Measurements from ENCODE around the gene COX14. TPM values are rescaled to one million over a fixed set of nuclear protein-coding genes. Genes with fewer than 3 reads are reported as not detected.

COX14 gene
- total RNA-seq, 2 experiments from 2014 or later = 59.2 to 65.5 TPM

DNA sequence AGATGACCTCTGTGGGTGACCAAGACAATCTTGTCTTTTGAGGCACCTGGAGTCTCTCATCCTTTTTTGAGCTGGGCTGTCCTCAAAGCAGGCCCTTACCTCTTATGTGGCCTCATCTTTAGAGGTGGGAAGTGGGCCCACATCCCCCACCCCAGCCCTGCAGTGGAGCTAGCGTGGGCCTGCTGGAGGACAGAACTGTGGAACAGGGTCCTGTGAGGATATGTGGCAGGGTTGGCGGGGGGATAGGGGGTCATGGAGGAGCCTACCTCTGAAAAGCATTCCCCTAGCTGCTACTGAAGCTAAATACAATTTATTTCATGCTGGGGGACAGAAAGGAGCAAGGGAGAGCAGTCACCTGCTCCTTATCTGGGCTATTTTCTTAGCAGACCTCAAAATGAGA is 8.7 kb upstream of the COX14 start:
- ChIA-PET POLR2A (no interaction called here), CTCF (interaction anchor here (1.5 to 1.9 kb wide), 2 partner anchors 8 to 29 kb away, joined by 4 to 8 read pairs; partner anchors contain the start of gene COX14)

DNA sequence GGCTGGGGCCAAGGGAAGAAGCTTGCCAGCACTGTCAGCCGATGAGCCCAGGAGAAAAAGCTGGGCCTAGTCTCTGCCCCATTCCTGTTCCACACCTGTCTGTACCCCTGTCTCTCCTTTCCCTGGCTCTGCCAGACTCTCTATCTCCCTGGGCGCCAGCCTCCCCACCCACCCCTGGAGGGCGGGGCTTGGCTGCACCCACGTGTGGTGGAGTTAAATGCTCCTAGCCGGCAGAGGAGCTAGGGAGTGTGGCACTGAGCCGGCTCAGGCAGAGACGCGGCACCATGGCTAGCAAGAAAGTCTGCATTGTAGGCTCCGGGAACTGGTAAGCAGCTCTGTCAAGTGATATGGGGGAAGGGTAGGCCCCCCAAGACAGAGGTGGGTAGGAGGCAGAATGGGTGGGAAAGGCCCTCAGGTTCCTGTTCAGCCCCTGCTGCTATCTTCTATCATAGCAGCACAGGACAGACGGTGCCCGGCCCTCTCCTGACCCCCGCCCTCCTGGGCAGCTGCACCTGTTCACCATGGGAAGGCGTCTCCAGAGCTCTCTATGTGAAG is 8.2 kb upstream of the COX14 start, which contains the start of gene GPD1:
TSS of gene GPD1 (plus strand) at position 242 of the 555 bp plus-strand sequence. CDS start at position 285, 43 bp downstream.
- ChIA-PET POLR2A (no interaction called here), CTCF (interaction anchor here (1.5 to 1.9 kb wide), 2 partner anchors 8 to 29 kb away, joined by 4 to 8 read pairs; partner anchors contain the start of gene COX14)

DNA sequence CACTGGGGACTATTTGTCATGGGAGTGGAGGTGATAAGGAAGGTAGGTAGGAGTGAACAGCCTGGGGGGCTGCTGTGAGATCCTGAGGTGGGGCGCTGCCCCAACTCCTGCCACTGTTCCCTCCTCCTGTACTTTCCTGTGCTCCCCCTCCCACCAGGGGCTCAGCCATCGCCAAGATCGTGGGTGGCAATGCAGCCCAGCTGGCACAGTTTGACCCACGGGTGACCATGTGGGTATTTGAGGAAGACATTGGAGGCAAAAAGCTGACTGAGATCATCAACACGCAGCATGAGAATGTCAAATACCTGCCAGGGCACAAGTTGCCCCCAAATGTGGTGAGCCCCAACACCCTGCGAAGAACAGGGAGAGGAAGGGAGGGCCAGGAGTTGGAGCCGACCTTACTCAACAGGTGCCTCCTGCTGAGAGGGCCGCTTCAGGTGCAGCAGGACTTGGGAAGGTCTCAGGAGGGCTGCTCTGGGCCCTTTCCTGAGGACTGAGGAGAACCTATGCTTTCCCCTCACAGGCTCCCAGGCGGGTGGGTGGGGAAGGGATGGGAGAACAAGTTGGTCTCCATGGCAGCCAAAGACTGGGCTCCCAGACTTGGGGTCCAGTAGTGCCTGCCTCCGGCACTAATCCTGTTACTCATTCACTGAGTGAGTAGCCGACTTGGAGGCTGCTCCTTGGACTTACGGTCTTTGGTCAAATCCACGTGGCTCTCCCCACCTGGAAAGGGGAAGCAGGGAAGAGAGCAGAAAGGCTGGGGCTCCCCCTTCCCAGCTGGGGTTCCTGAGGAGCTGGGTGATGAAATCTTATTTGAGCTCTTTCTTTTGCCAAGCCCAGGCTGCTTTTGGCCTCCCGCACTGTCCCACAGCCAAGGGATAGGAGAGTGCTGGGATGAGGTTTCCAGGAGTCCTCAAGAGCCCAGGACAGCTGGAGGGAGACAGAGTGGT is 7.3 kb upstream of the COX14 start:
- ChIA-PET CTCF (interaction anchor here (1.5 kb wide), 1 partner anchor 30 kb away, joined by 4 read pairs; no protein-coding TSS in a partner anchor), POLR2A (interaction anchor here (0.6 kb wide), 1 partner anchor 66 kb away, joined by 5 read pairs; no protein-coding TSS in a partner anchor)

DNA sequence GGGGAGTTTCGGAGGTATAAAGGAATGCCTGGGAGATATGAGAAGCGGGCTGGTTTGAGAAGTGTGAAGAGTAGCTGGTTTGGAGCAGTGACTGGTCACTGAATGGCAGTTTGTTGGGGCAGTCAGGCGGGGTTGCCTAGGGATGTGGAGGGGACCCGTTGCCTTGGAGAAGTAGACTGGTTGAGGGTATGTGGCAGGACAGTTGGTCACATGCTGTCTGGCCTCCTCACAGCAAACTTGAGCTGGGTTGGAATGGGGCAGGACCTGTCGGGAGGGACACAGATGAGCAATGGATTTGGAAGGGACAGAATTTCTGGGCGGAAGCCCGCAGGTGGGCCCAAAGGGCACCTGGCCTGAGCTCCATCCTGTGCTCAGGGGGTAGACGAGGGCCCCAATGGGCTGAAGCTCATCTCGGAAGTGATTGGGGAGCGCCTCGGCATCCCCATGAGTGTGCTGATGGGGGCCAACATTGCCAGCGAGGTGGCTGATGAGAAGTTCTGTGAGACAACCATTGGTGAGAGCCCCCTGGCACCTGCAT is 6.1 kb upstream of the COX14 start:
- CTCF ChIA-PET = interaction anchor here (1.2 kb wide), 1 partner anchor 18 kb away, joined by 3 read pairs; no protein-coding TSS in a partner anchor
- POLR2A ChIA-PET = no interaction called here

DNA sequence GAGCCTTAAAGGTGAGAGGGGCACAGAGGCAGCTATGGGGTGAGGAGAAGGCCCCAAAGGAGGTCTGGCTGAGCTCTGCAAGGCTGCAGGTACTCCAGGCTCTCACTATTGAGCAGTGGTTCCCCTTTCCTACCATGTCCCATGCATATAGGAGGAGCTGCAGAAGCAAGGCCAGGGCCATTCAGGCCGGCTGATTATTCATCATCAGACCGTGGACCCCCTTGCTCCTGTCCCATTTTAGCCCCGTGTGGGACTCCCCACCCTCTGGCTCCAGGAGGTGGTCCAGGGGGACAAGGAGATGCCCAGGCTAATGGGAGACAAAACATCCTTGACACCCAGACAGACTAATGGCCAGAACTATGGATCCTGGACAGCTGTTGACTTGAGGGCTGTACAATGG is 5.1 kb upstream of the COX14 start:
- POLR2A ChIA-PET = no interaction called here
- CTCF ChIA-PET = interaction anchor here (0.5 to 1.2 kb wide), 2 partner anchors 19 to 495 kb away, joined by 3 read pairs; no protein-coding TSS in a partner anchor

DNA sequence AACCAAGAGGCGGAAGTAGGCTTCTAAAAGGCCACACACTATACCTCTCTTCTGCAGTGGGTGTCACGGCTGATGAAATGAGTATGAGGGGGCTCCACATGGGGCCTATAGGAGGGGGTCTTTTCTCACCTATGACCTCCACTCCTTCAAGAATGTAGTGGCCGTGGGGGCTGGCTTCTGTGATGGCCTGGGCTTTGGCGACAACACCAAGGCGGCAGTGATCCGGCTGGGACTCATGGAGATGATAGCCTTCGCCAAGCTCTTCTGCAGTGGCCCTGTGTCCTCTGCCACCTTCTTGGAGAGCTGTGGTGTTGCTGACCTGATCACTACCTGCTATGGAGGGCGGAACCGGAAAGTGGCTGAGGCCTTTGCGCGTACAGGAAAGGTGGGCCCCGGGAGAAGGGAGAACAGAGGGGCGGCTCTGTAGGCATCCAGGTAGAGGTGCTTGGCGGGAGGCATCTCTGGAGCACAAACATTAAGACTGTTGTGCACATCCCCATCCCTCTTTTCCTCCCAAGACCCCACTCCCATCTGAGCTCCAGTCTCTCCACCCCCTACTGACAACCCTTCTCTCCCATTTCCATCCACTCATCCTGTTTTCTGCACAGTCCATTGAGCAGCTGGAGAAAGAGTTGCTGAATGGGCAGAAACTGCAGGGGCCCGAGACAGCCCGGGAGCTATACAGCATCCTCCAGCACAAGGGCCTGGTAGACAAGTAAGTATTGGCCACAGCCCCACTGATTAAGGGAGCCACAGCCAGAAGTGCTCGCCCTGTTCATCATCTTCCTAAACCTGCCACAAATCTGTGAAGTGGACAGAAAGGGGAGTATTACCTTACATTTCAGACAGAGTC is 4.4 kb upstream of the COX14 start:
- CTCF ChIA-PET = interaction anchor here (1.3 kb wide), 1 partner anchor 33 kb away, joined by 4 read pairs; no protein-coding TSS in a partner anchor
- POLR2A ChIA-PET = no interaction called here

DNA sequence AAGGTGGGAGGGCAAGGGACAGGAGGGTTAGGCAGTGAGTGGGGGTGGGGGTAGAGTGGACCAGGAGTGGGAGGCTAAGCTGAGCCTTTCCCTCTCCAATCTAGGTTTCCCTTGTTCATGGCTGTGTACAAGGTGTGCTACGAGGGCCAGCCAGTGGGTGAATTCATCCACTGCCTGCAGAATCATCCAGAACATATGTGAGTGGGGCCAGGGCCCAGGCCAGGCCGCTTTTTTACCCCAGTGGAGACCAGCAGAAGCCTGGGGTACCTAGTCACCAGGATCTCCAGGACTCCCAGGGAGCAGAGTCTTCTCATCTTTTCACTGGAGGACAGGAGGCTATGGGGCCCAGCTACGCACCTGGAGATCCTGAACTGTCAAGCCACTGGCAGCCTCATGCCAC is 2.7 kb upstream of the COX14 start:
- ChIA-PET POLR2A (interaction anchor here (0.7 kb wide), 1 partner anchor 1120 kb away, joined by 8 read pairs; no protein-coding TSS in a partner anchor), CTCF (interaction anchor here (0.6 to 4.0 kb wide), 6 partner anchors 19 to 571 kb away, joined by 3 to 41 read pairs (median 9); partner anchors contain the start of gene CERS5)

DNA sequence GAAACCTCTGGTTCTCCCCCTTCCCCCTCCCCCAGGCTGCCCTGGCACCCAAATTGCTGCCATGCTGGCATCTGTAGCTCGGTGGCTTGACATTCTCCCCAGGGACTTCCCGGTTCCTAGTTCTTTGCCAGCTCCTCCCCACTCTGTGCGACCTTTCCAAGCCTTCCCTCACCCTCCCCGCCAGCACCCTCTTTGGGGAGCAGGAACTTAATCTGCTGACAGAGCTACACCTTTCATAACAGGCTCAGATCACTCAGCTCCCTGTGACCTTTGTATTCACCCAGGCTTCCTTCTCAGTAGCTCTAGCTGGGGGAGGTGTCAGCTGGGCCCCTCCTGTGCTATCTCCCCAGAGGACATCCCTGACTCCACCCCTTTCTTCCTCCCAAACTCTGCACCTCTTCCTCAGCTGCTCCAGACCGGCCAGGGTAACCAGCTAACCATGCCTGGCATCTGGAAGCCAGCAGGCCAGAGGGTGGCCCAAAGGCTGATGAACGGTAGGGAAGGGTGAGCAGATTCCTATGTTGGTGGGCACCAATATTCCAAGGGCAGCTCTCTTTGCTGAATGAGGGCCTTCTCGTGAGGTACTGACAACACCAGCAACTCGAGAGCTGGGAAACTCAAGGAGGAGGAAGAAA is 1.8 kb upstream of the COX14 start:
- POLR2A ChIA-PET = interaction anchor here (0.6 to 0.8 kb wide), 2 partner anchors 26 to 1200 kb away, joined by 3 to 4 read pairs; no protein-coding TSS in a partner anchor
- CTCF ChIA-PET = interaction anchor here (0.9 to 4.0 kb wide), 14 partner anchors 10 to 205 kb away, joined by 3 to 41 read pairs (median 7); partner anchors contain the start of gene CERS5

DNA sequence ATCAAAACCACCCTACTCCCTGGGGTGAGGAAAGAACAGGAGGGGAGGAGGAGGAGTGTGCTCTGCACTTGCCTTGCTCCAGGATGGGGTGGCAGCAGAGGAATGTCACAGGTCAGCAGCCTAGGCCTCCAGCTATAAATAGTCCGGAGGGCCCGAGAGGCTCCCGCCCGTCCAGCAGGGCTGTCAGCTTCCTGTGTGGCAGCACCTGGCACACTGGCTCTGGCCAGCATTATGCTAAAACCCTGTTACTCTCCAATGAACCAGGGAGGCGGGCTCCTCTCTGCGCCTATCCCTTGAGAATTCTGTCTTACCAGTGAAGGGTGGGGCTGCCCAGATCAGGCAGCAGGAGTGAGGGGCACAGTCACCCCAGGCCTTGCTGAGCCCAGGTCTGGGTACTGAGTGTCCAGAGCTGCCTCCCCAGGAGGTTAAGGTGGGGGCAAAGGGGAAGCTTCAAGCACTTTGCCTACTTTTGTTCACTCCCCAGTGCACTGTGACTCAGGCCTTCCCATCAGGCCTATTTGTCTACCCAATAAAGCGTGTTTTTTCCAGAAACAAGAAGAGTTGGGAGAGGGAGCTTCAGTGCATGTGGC is 1.2 kb upstream of the COX14 start:
- POLR2A ChIA-PET = interaction anchor here (0.6 to 1.9 kb wide), 3 partner anchors 26 to 1200 kb away, joined by 3 to 25 read pairs (median 4); partner anchors contain the start of gene CERS5
- CTCF ChIA-PET = interaction anchor here (0.6 to 4.0 kb wide), 30 partner anchors 8 to 205 kb away, joined by 3 to 41 read pairs (median 4); partner anchors contain the start of genes CERS5 and SMARCD1

DNA sequence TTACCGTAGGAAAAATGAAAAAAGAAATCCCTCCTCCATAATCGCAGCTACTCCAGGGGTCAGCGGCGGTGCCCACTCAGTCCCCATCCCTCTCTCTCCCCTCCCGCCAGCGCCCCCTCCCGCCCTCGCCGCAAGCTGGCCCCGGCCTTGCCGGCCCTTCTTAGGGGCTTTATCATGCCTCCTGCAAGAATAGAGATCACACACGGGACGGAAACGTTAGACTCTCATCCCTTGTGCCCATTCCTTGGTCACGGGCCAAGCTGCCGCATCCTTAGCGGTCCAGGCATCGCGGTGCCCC is 692 bp upstream of the COX14 start:
- ChIA-PET POLR2A (interaction anchor here (0.8 to 1.9 kb wide), 5 partner anchors 9 to 56 kb away, joined by 3 to 25 read pairs (median 5); partner anchors contain the start of gene CERS5), CTCF (interaction anchor here (0.6 to 4.0 kb wide), 33 partner anchors 9 to 204 kb away, joined by 3 to 41 read pairs (median 4); partner anchors contain the start of genes CERS5 and SMARCD1)

DNA sequence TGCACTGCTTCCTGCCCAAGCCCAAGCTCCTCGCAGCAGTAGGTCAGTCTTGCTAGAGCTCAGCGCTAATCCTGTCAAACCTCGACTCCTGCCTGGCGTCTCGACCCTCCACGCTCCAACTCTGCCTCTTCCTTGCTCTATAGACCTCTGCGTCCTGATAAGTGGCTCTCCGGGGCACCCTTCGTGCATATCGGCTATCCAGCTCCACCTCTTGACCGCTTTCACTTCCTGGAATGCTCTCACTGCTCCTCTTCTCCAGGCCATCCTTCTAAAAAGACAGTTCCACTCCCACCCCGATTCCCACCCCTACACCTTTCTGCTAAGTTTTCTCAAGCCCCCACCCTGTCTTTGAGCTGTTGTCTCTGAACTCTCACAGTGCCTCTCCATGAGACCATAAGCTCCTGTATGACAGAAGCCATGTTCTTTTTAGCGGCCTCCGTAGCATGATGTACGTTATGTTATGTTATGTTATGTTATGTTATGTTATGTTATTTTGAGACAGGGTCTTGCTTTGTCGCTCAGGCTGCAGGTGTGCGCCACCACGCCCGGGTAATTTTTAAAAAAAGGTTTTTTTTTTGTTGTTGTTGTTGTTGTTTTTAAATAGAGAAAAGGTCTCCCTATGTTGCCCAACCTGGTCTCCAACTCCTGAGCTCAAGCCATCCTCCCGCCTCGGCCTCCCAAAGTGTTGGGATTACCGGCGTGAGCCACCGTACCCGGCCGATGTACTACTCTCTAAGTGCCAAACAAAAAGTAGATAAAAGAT is 601 bp downstream of the COX14 start:
- CTCF ChIA-PET = interaction anchor here (0.8 to 4.0 kb wide), 18 partner anchors 8 to 203 kb away, joined by 3 to 41 read pairs (median 6); partner anchors contain the start of genes CERS5 and SMARCD1

DNA sequence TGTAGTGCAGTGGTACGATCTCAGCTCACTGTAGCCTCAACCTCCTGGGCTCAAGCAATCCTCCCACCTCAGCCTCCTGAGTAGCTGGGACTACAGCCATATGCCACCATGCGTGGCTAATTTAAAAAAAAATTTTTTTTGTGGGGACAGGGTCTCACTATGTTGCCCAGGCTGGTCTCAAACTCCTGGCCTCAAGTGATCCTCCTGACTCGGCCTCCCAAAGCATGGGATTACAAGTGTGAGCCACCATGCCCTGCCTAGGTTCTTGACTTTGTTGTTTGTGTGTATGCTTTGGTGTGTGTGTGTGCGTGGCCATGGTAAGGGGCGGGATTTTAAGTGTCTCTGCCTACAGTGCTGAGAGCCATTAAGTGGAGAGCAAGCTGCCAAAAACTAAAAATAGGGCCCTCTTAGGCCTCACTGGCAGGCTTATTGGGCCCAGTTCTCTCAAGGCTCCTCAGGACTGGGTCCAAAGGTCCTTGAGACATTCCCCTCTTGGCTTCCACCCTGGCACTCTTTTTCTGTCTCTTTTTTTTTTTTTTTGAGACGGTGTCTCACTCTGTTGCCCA is 5.1 kb downstream of the COX14 start:
- ChIA-PET CTCF (interaction anchor here (0.6 to 0.9 kb wide), 3 partner anchors 12 to 143 kb away, joined by 3 to 4 read pairs (median 3); no protein-coding TSS in a partner anchor), POLR2A (no interaction called here)

More for the DNA sequence above, 601 bp downstream of the COX14 start:
- POLR2A ChIA-PET = interaction anchor here (0.6 to 1.9 kb wide), 12 partner anchors 8 to 479 kb away, joined by 3 to 25 read pairs (median 4); partner anchors contain the start of genes CERS5, LIMA1 and SMARCD1

DNA sequence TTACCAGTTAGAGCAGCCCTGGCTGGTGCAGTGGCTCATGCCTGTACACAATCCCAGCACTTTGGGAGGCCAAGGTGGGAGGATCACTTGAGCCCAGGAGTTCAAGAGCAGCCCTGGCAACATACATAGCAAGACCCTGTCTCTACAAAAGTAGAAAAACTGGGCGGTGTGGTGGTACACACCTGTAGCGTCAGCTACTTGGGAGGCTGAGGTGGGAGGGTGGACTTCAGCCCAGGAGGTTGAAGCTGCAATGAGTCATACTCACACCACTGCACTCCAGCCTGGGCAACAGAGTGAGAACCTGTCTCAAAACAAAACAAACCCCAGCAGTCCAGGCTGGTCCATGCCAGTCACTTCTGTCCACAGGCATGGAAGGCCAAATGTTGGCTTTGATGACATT is 7.4 kb downstream of the COX14 start:
- POLR2A ChIA-PET = no interaction called here
- CTCF ChIA-PET = interaction anchor here (0.6 kb wide), 1 partner anchor 88 kb away, joined by 3 read pairs; no protein-coding TSS in a partner anchor

DNA sequence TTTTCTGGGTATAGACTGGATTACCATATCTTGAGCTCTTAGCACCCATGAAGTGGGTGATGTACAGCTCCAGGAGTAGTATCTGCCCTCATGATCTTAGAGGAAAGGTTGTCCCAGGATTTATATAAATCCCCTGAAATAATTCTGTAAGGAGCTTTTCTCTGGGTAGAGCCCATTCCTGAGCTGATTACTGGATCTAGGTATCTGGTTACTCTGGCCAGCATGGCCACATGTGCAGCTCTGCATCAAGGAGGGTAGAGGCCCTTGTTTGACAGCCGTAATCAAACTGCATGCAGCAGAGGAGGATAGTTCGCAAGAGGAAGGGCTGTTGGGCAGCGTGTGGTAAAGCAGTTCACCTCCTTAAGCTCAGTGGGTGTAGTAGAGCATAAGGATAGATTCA is 8.5 kb downstream of the COX14 start:
- ChIA-PET CTCF (interaction anchor here (0.6 to 1.5 kb wide), 3 partner anchors 9 to 19 kb away, joined by 3 to 10 read pairs (median 5); partner anchors contain the start of gene COX14), POLR2A (interaction anchor here (1.2 kb wide), 1 partner anchor 8 kb away, joined by 5 read pairs; the partner anchor contains the start of gene COX14)

DNA sequence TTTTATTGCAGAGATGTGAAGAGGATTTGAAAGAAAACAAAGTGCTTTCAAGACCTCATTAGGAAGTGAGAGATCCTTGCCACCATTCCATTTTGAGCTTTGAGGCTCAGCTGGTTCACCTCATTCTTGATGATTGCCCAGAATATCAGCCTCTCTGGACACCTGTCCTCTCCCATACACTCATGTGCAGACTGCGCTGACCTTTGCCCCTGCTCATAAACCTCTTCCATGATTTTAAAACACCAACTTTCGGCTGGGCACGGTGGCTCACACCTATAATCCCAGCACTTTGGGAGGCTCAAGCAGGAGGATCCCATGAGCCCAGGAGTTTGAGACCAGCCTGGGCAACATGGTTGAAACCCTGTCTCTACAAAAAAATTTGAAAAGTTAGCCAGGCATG is 8.9 kb downstream of the COX14 start:
- POLR2A ChIA-PET = interaction anchor here (1.2 kb wide), 1 partner anchor 9 kb away, joined by 5 read pairs; the partner anchor contains the start of gene COX14

DNA sequence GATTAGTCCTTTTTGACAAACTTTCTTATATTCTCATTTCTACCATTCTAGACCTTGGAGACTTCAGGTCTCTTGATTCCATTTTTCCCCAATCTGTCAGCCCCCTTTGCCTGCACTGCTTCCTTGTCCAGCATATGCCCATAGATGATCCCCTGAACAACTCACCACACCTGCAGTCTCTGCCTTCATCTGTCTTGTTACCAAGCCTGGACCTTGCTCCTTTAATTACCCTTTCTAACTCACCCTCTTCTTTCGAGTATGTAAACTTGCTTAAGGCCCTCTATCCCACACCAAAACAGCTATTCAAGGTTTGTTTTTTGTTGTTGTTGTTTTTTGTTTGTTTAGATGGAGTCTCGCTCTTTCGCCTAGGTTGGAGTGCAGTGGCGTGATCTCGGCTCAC is 9.6 kb downstream of the COX14 start:
- CTCF ChIA-PET = no interaction called here
- POLR2A ChIA-PET = no interaction called here

More for the DNA sequence above, 8.9 kb downstream of the COX14 start:
- CTCF ChIA-PET = interaction anchor here (1.1 to 1.5 kb wide), 2 partner anchors 10 to 19 kb away, joined by 5 to 10 read pairs; partner anchors contain the start of gene COX14
